Mucosa of descending colon (tissue), 3 donors: ENCODE data around the gene BPGM. TPM values are rescaled to one million over a fixed set of nuclear protein-coding genes. Genes with fewer than 3 reads are reported as not detected.

ENCODE experiments used
- ATAC-seq: fragments of 200-7000 bp; cut with Tn5 transposase; one replicate; pipeline ENCODE4 v1.9.1; 2020; ENCODE audit warnings: mild to moderate bottlenecking, moderate library complexity
- DNase-seq, 3 donors: peaks; one replicate each; pipeline ENCODE4 v3.0.0-alpha.2; 2020
- H3K36me3 ChIP-seq: fragments of 200-600 bp; one replicate; pipeline ENCODE4 v1.8.0; 2021; ENCODE audit warnings: low read depth, mild to moderate bottlenecking
- H3K4me1 ChIP-seq: fragments of 200-600 bp; one replicate; pipeline ENCODE4 v1.8.0; 2021; ENCODE audit warnings: low read depth, mild to moderate bottlenecking
- H3K4me3 ChIP-seq: fragments of 200-600 bp; one replicate; pipeline ENCODE4 v1.8.0; 2021; ENCODE audit warnings: mild to moderate bottlenecking
- H3K9me3 ChIP-seq: fragments of 200-600 bp; one replicate; pipeline ENCODE4 v1.8.0; 2021; ENCODE audit warnings: mild to moderate bottlenecking
- intact Hi-C, 2 donors: fragments of 100-400 bp; cut with DNase I in 1 of 2; cut with micrococcal nuclease in 1 of 2; formaldehyde crosslinking; loops; one replicate each; pipeline versions ENCODE4 v1.11.0 to v1.11.1; 2022; cut with DNase I, micrococcal nuclease
- long read RNA-seq, 2 donors: library from polyadenylated mRNA; unstranded; transcript quantifications; one replicate each; pipeline ENCODE4 v2.0.0, GENCODE V29; 2019 to 2021
- total RNA-seq, 3 donors: library from RNA; stranded (reverse); fragmentation: NEBNext Ultra II Directional in 2 of 3; extraction: Animal tissue kit (Norgen Biotek cat#: 25700) in 2 of 3; gene quantifications; one replicate each; pipeline versions ENCODE4 v1.2.1 to v1.2.4, GENCODE V29; 2021 to 2023
- TF ChIP-seq, protein P1 (sequence below): fragments of 200-600 bp; IDR thresholded peaks from one replicate; pipeline ENCODE4 v1.8.0; 2022; ENCODE audit warnings: antibody characterized with exemption, mild to moderate bottlenecking
- donor health status: DM: no; HTN: no; CAD: no; lungs with moderate emphysema.
- donor health status: DM: no; HTN: no; CAD: no.
- donor health status: DM: no; HTN: yes; CAD: no.

Gene BPGM
- total RNA-seq = 10 to 100 TPM in 1 of 3 donors, 1 to 10 TPM in 2; 9.4 to 17.3 (median 9.4) TPM
- long read RNA-seq, donor 1, transcript BPGM-201 (3 exons, 1,753 nt) = major isoform, 12 of 14 reads
- long read RNA-seq, donor 1, partial matches to known transcripts = 2 of 14 reads
- long read RNA-seq, donor 1, other reads (novel, unspliced or antisense) = 0 of 14 reads
- long read RNA-seq, donor 2, transcript BPGM-201 (3 exons, 1,753 nt) = major isoform, 9 of 12 reads
- long read RNA-seq, donor 2, partial matches to known transcripts = 1 of 12 reads
- long read RNA-seq, donor 2, other reads (novel, unspliced or antisense) = 1 of 12 reads

DNA sequence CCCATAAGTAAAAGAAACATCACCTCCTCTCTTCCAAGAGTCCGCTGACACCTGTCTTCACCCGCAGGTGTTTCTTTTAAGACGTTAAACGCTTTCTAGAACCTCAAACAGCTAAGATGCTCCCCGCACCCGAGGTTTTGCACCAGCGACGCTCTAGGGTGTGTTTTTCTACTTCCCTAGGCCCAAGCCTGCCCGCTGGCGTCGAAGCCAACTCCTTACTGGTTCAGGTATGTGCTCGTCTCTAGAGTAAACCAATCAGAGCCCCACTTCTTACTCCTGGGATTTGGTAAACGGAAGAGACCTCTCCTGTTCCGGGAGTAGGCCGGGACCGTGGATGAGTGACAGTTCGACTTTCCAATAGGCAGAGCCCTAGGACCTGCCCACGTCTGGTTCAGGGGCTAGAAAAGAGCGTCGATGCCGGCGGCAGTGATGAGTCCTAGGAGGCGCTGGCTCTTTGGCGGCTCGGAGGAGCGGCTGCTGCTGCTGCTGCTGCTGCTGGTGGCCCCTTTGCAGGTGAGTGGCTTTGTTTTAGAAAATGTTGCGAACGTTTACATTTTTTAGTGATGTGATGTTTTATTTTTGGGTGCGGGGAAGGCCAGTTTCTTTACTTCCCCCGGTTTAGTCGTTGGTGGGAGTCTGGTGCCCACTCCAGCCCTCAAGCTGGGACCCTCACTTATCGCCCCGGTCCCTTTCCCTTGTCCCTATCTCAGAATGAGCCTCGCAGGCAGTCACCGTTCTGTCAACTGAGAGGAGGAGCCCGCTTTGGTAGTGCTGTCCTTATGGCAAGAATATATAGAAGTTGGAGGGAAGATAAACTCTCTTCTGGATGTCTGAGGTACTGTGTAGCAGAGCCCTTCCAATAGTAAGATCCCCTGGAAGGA, at the start of gene BPGM:
TSS of gene BPGM (plus strand) at position 429 of the 881 bp plus-strand sequence. CDS start 14,655 bp downstream, outside the sequence.
- Histone ChIP-seq H3K4me3 (peak within 1 kb of the TSS; percentile 45), H3K4me1 (peaks cover 13% of the 10 kb centered on the region), H3K36me3 (no peaks in the 10 kb centered on the region), H3K9me3 (no peaks in the 10 kb centered on the region)
- peak; percentile 96 to 98 (median 96) for DNase-seq
- ATAC-seq = peak; percentile 99
- TF ChIP-seq, protein P1, sequence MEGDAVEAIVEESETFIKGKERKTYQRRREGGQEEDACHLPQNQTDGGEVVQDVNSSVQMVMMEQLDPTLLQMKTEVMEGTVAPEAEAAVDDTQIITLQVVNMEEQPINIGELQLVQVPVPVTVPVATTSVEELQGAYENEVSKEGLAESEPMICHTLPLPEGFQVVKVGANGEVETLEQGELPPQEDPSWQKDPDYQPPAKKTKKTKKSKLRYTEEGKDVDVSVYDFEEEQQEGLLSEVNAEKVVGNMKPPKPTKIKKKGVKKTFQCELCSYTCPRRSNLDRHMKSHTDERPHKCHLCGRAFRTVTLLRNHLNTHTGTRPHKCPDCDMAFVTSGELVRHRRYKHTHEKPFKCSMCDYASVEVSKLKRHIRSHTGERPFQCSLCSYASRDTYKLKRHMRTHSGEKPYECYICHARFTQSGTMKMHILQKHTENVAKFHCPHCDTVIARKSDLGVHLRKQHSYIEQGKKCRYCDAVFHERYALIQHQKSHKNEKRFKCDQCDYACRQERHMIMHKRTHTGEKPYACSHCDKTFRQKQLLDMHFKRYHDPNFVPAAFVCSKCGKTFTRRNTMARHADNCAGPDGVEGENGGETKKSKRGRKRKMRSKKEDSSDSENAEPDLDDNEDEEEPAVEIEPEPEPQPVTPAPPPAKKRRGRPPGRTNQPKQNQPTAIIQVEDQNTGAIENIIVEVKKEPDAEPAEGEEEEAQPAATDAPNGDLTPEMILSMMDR = peak; percentile 26
- intact Hi-C loops = no loop called here

DNA sequence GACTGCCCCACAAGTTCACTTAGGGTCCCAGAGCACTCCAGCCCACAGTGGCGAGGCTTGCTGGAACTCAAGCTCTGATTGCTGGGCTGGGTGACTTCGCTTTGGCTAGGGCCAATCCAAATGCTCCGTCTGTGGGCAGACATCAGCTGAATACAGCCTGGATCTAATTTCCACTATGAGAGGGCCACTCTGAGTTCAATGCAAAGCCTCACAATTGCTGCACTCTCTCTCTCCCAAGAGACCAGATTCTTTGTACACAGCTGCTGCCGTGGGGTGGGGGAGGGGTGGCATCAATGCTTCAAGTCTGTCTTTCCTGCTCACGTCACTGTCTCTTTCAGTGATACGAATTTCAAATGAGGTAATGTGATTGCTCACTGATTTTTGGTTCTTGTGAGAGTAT, 47.3 kb upstream of the BPGM start:
- TF ChIP-seq, protein P1 = no peak
- DNase-seq = no peak
- no peak for ATAC-seq
- H3K4me3 ChIP-seq = no peak overlapping the region
- no peaks in the 10 kb centered on the region for H3K36me3 ChIP-seq
- intact Hi-C loops = no loop called here
- H3K9me3 ChIP-seq = no peaks in the 10 kb centered on the region
- no peaks in the 10 kb centered on the region for H3K4me1 ChIP-seq

DNA sequence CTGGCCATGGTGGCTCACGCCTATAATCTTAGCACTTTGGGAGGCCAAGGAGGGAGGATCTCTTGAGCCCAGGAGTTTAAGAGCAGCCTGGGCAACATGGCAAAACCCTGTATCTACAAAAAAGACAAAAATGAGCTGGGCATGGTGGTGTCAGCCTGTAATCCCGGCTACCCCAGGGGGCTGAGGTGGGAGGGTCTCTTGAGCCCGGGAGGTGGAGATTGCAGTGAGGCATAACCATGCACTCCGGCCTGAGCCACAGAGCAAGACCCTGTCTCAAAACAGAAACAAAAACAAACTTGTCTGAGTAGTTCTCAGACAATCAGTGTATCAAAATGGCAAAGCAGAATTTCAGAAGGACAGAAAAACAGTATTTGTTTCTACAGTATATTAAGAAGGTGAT, 45.2 kb upstream of the BPGM start:
- intact Hi-C loops = loop anchor here (10.0 kb wide), 2 partner anchors 87 to 167 kb away; no protein-coding TSS in a partner anchor
- ATAC-seq (no peak), DNase-seq (no peak)
- Histone ChIP-seq H3K36me3 (no peaks in the 10 kb centered on the region), H3K4me1 (no peaks in the 10 kb centered on the region), H3K4me3 (no peak overlapping the region), H3K9me3 (no peaks in the 10 kb centered on the region)
- TF ChIP-seq, protein P1 = no peak

DNA sequence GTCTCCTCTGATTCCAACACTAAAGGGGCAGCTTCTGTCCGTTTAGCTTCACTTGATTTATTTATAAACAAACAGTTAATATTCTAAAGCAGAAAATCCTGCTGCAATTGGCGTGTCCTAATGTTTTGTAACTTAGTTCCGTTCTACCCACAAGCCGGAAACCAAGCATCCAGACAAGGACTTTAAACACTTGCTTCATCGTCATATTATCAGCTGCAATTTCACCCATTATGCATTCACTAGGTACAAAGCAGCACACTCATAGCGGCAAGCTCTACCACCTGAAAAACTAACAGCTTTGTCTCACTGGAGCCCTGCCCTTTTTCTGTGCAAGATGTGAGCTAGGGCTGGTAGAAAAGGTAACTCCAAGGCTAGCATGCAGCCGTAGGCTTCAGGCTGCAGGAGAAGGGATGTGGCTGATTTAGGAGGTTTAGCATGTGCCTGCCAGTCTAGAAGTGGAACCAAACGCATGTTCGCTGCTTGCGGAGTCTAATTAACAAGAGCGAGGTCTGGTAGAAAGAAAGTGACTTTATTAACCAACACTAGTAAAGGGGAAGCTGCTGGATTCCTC, 43.7 kb upstream of the BPGM start:
- DNase-seq (peak in 1 of 3 donors; percentile 3), ATAC-seq (no peak)
- intact Hi-C loops = loop anchor here (10.0 kb wide), 2 partner anchors 88 to 168 kb away; no protein-coding TSS in a partner anchor
- Histone ChIP-seq H3K9me3 (no peaks in the 10 kb centered on the region), H3K4me3 (no peak overlapping the region), H3K36me3 (no peaks in the 10 kb centered on the region), H3K4me1 (no peaks in the 10 kb centered on the region)
- TF ChIP-seq, protein P1 = no peak
